SK-N-SH (cell line): ENCODE data around the gene AMMECR1. TPM values are rescaled to one million over a fixed set of nuclear protein-coding genes. Genes with fewer than 3 reads are reported as not detected.

Source experiments
- CTCF ChIA-PET: fragments of 300-600, 350-600 bp; formaldehyde crosslinking; extraction: SDS; loops from one replicate; lab custom pipeline; 2021; lab: Yijun Ruan, JAX
- POLR2A ChIA-PET: fragments of 350-600 bp; sonication (Branson Sonifier 250); formaldehyde crosslinking; extraction: SDS; loops from one replicate; lab custom pipeline; 2020; ENCODE audit warnings: antibody characterized with exemption, inconsistent platforms; lab: Yijun Ruan, JAX
- DNase-seq: peaks from one replicate; pipeline ENCODE4 v3.0.0; 2012
- H2AFZ ChIP-seq: fragments of 200-600 bp; sonication (generic); 2 replicates; pipeline ENCODE4 v1.8.1; 2016; ENCODE audit warnings: antibody characterized with exemption, mild to moderate bottlenecking, low read depth
- H3F3A ChIP-seq: fragments of 200-600 bp; sonication (generic); replicated peaks from 2 replicates; pipeline ENCODE3; 2016; ENCODE audit warnings: antibody characterized with exemption, mild to moderate bottlenecking; ENCODE audit not compliant: insufficient read depth
- H3K27ac ChIP-seq, 2 experiments: fragments of 200-500 bp in 1 of 2; fragments of 200-600 bp in 1 of 2; sonication (Bioruptor generic) in 1 of 2; sonication (generic), shearing (Covaris generic) in 1 of 2; 2 replicates each; pipeline versions ENCODE4 v1.5.1 to v1.6.1; 2014 to 2016; ENCODE audit warnings: low read depth in 2 of 2, inconsistent platforms in 1 of 2, low read length in 1 of 2, mild to moderate bottlenecking in 1 of 2, mixed read lengths in 1 of 2
- H3K27me3 ChIP-seq: fragments of 200-600 bp; sonication (generic), shearing (Covaris generic); 2 replicates; pipeline ENCODE4 v1.6.1; 2016; ENCODE audit warnings: mixed run types; ENCODE audit not compliant: insufficient read depth
- H3K36me3 ChIP-seq, 2 experiments: fragments of 200-500 bp in 1 of 2; fragments of 200-600 bp in 1 of 2; sonication (Bioruptor generic) in 1 of 2; sonication (generic) in 1 of 2; replicated peaks in 1 of 2; 2 replicates each; pipeline versions ENCODE3 to v1.5.1; 2014 to 2016; ENCODE audit warnings: low read length in 1 of 2, mild to moderate bottlenecking in 1 of 2; ENCODE audit not compliant: insufficient read depth in 2 of 2, control insufficient read depth in 1 of 2
- H3K4me1 ChIP-seq, 2 experiments: fragments of 200-500 bp in 1 of 2; fragments of 200-600 bp in 1 of 2; sonication (Bioruptor generic) in 1 of 2; sonication (generic), shearing (Covaris generic) in 1 of 2; 2 replicates each; pipeline versions ENCODE4 v1.5.1 to v1.6.1; 2014 to 2016; ENCODE audit warnings: low read depth in 1 of 2, low read length in 1 of 2, mixed run types in 1 of 2; ENCODE audit not compliant: insufficient read depth in 2 of 2, control insufficient read depth in 1 of 2
- H3K4me2 ChIP-seq: fragments of 200-600 bp; sonication (generic), shearing (Covaris generic); 2 replicates; pipeline ENCODE4 v1.6.1; 2017; ENCODE audit warnings: mixed run types
- H3K4me3 ChIP-seq, 2 experiments: fragments of 200-500 bp in 1 of 2; fragments of 200-600 bp in 1 of 2; sonication (Bioruptor generic) in 1 of 2; sonication (generic), shearing (Covaris generic) in 1 of 2; 2 replicates each; pipeline versions ENCODE4 v1.5.1 to v1.8.1; 2014 to 2016; ENCODE audit warnings: low read depth in 2 of 2, inconsistent platforms in 1 of 2, low read length in 1 of 2, mild to moderate bottlenecking in 1 of 2, mixed read lengths in 1 of 2, moderate library complexity in 1 of 2
- H3K79me2 ChIP-seq: fragments of 200-600 bp; sonication (generic); 2 replicates; pipeline ENCODE4 v1.8.1; 2017; ENCODE audit warnings: mild to moderate bottlenecking; ENCODE audit not compliant: insufficient read depth
- H3K9ac ChIP-seq: fragments of 200-600 bp; sonication (generic); 2 replicates; pipeline ENCODE4 v1.6.1; 2017; ENCODE audit warnings: mixed run types
- H3K9me2 ChIP-seq: fragments of 200-600 bp; sonication (generic); 2 replicates; pipeline ENCODE4 v1.6.1; 2017; ENCODE audit warnings: mixed run types
- H3K9me3 ChIP-seq: fragments of 200-600 bp; sonication (generic); 2 replicates; pipeline ENCODE4 v1.6.1; 2017; ENCODE audit warnings: mixed run types, mild to moderate bottlenecking, moderate library complexity
- H4K20me1 ChIP-seq: fragments of 200-600 bp; sonication (generic); 2 replicates; pipeline ENCODE4 v1.6.1; 2017; ENCODE audit warnings: mild to moderate bottlenecking, mixed run types; ENCODE audit not compliant: insufficient read depth
- EP300 ChIP-seq, 2 experiments: IDR thresholded peaks; 2 replicates each; pipeline versions ENCODE4 v1.4.0 to v1.6.1; 2012; ENCODE audit warnings: borderline replicate concordance in 1 of 2, low read depth in 1 of 2, low read length in 1 of 2
- FOSL2 ChIP-seq: IDR thresholded peaks from 2 replicates; pipeline ENCODE4 v1.4.0; 2012; ENCODE audit warnings: low read depth, mild to moderate bottlenecking, moderate library complexity, borderline replicate concordance
- GABPA ChIP-seq: IDR thresholded peaks from 2 replicates; pipeline ENCODE4 v1.4.0; 2012; ENCODE audit warnings: low read depth, mild to moderate bottlenecking
- RFX5 ChIP-seq: IDR thresholded peaks from 2 replicates; pipeline ENCODE4 v1.6.1; 2012; ENCODE audit warnings: mild to moderate bottlenecking, improper control_type of control experiment, low read length
- WGBS: methylation state at CpG from one replicate; pipeline ENCODE4 v1.1.6; 2017; ENCODE audit warnings: low lambda C conversion rate; 5-methylcytosine and 5-hydroxymethylcytosine counted together
- polyA plus RNA-seq, 3 experiments: library from polyadenylated mRNA; depleted of rRNA; stranded (reverse); fragments of >200 nt; gene quantifications; 2 replicates each; pipeline ENCODE4 v1.2.3, GENCODE V29; 2012
- TF ChIP-seq, protein P1 (sequence below): IDR thresholded peaks from 2 replicates; pipeline ENCODE4 v1.4.0; 2012; ENCODE audit warnings: low read depth, borderline replicate concordance

Gene AMMECR1
- polyA plus RNA-seq, 1 of the 3 experiments (the other 2 are of a cell fraction), result 1.3 TPM

- no peaks in the 10 kb centered on the region; a peak in 2 of 4 replicates for H3K4me1 ChIP-seq
- no peaks in the 10 kb centered on the region for H3K27me3 ChIP-seq
- no peak overlapping the region for H3K27ac ChIP-seq
- H3K4me2 ChIP-seq, result no peak overlapping the region
- H4K20me1 ChIP-seq, result peaks cover 4% of the 10 kb centered on the region
- no peaks in the 10 kb centered on the region for H3K9me2 ChIP-seq
- H3K9me3 ChIP-seq, result no peaks in the 10 kb centered on the region
- no peak overlapping the region for H3K4me3 ChIP-seq
- TF ChIP-seq GABPA, result no peak
- H2AFZ ChIP-seq, result no peak overlapping the region
- POLR2A ChIA-PET, result no interaction called here
- CTCF ChIA-PET, result interaction anchor here (0.6 to 1.8 kb wide), 3 partner anchors 20 to 165 kb away, joined by 3 to 5 read pairs (median 3); no protein-coding TSS in a partner anchor
- WGBS, result 60% methylated on average over 1 of the region's 1 CpG
- peaks cover 36% of the 10 kb centered on the region for H3K79me2 ChIP-seq
- H3K9ac ChIP-seq, result no peak overlapping the region
- no peak for DNase-seq
- peaks cover 4% of the 10 kb centered on the region for H3F3A ChIP-seq
- no peaks in the 10 kb centered on the region for H3K36me3 ChIP-seq
Observed at GRCh38 chrX:110311437-110312230, 6.3 kb downstream of the AMMECR1 start.

DNA sequence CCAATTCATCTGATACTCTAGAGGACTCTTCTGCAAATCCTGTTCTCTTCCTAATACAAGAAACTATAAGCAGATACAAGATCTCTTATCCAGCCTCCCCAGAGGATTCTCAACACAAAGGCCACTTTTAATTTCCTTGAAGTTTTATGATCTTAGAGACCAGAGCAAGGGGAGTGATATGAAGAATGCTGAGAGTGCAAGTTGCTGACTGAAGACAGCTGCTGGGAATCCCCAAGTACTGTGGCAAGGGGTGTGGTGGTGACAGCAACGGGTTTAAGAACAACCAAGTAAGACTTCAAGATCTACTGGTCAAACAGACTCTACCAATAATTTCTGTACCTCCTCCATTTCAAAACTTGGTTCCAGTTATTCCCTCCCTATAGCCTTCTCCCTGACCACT lies 7.0 kb downstream of the AMMECR1 start:
- CTCF ChIA-PET, result interaction anchor here (1.2 to 1.8 kb wide), 2 partner anchors 102 to 164 kb away, joined by 3 to 5 read pairs; no protein-coding TSS in a partner anchor
- Histone ChIP-seq H4K20me1 (no peaks in the 10 kb centered on the region), H2AFZ (no peak overlapping the region), H3K79me2 (peaks cover 29% of the 10 kb centered on the region), H3K4me3 (no peak overlapping the region), H3K27me3 (no peaks in the 10 kb centered on the region), H3K9me3 (no peaks in the 10 kb centered on the region), H3K27ac (no peak overlapping the region), H3F3A (peaks cover 4% of the 10 kb centered on the region), H3K4me1 (no peaks in the 10 kb centered on the region; a peak in 2 of 4 replicates), H3K36me3 (no peaks in the 10 kb centered on the region), H3K9ac (no peak overlapping the region), H3K9me2 (no peaks in the 10 kb centered on the region), H3K4me2 (no peak overlapping the region)
- POLR2A ChIA-PET, result no interaction called here
- no peak for DNase-seq
- TF ChIP-seq, protein P1, sequence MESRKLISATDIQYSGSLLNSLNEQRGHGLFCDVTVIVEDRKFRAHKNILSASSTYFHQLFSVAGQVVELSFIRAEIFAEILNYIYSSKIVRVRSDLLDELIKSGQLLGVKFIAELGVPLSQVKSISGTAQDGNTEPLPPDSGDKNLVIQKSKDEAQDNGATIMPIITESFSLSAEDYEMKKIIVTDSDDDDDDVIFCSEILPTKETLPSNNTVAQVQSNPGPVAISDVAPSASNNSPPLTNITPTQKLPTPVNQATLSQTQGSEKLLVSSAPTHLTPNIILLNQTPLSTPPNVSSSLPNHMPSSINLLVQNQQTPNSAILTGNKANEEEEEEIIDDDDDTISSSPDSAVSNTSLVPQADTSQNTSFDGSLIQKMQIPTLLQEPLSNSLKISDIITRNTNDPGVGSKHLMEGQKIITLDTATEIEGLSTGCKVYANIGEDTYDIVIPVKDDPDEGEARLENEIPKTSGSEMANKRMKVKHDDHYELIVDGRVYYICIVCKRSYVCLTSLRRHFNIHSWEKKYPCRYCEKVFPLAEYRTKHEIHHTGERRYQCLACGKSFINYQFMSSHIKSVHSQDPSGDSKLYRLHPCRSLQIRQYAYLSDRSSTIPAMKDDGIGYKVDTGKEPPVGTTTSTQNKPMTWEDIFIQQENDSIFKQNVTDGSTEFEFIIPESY, result no peak
- TF ChIP-seq EP300 (IDR thresholded peaks at IDR 0.05; ENCODE audit: borderline replicate concordance in 1 of 2, low read depth in 1 of 2, low read length in 1 of 2) (no peak), FOSL2 (no peak), RFX5 (no peak)
- WGBS, result 50% methylated on average over 1 of the region's 1 CpG
